HepG2 (cell line): Measurements from ENCODE around the gene CDCA5. TPM values are rescaled to one million over a fixed set of nuclear protein-coding genes. Genes with fewer than 3 reads are reported as not detected.

Experiments used
- ATAC-seq: fragments of 200-7000 bp; cut with Tn5 transposase; 3 replicates; pipeline ENCODE4 v1.9.1; 2020; ENCODE audit warnings: mild to moderate bottlenecking, moderate library complexity
- BruUV-seq: library from RNA; stranded (reverse); fragments of 400-500 nt; replicated peaks from 2 replicates; lab custom pipeline; 2021; lab: Mats Ljungman, UMichigan
- CTCF ChIA-PET: fragments of 300-600 bp; formaldehyde crosslinking; extraction: SDS; loops from one replicate; lab custom pipeline; 2021; ENCODE audit warnings: low total read pairs, inconsistent platforms, low intra/inter-chr PET ratio; lab: Yijun Ruan, JAX
- POLR2A ChIA-PET: fragments of 350-600 bp; sonication (Branson Sonifier 250); formaldehyde crosslinking; loops from one replicate; lab custom pipeline; 2020; ENCODE audit warnings: antibody characterized with exemption, inconsistent platforms; lab: Yijun Ruan, JAX
- DNase-seq: peaks from one replicate; pipeline ENCODE4 v3.0.0-alpha.2; 2015; ENCODE audit warnings: low spot score
- FAIRE-seq: peaks from 3 replicates; lab custom pipeline; 2011; peaks lifted over from hg19 to GRCh38; lab: Jason Lieb, UNC
- H2AFZ ChIP-seq: one replicate; pipeline ENCODE4 v1.6.1; 2011; ENCODE audit warnings: low read length, inconsistent platforms
- H3K27ac ChIP-seq: fragments of 300-600 bp; 3 replicates; pipeline ENCODE4 v1.8.0; 2011; ENCODE audit warnings: mixed run types, mild to moderate bottlenecking, mixed read lengths, low read length, inconsistent platforms; ENCODE audit not compliant: insufficient read depth; ENCODE audit errors: extremely low read length
- H3K27me3 ChIP-seq, 2 experiments: fragments of 200-600 bp in 1 of 2; 2 replicates in 1 of 2; 3 replicates in 1 of 2; pipeline versions ENCODE4 v1.6.0 to v1.8.0; 2011; ENCODE audit warnings: low read length in 2 of 2, mild to moderate bottlenecking in 2 of 2, moderate library complexity in 2 of 2, inconsistent platforms in 1 of 2; ENCODE audit not compliant: insufficient read depth in 2 of 2, control insufficient read depth in 1 of 2
- H3K36me3 ChIP-seq, 2 experiments: fragments of 200-600 bp in 1 of 2; replicated peaks in 1 of 2; 2 replicates in 1 of 2; 3 replicates in 1 of 2; pipeline versions ENCODE4 v1.5.1 to v1.8.0; 2011; ENCODE audit warnings: low read length in 2 of 2, inconsistent platforms in 1 of 2; ENCODE audit not compliant: insufficient read depth in 2 of 2, control insufficient read depth in 1 of 2
- H3K4me1 ChIP-seq: 2 replicates; pipeline ENCODE4 v1.5.1; 2012; ENCODE audit warnings: low read length, inconsistent platforms; ENCODE audit not compliant: insufficient read depth
- H3K4me2 ChIP-seq: 2 replicates; pipeline ENCODE4 v1.6.0; 2011; ENCODE audit warnings: low read depth, low read length, inconsistent platforms
- H3K4me3 ChIP-seq, 3 experiments: fragments of 200-600 bp in 1 of 3; sonication (generic), shearing (Covaris generic) in 1 of 3; replicated peaks in 1 of 3; 2 replicates each; pipeline ENCODE4 v1.5.1; 2011 to 2016; ENCODE audit warnings: low read length in 3 of 3, inconsistent platforms in 2 of 3, low read depth in 2 of 3, mild to moderate bottlenecking in 2 of 3, control low read depth in 1 of 3, mixed read lengths in 1 of 3; ENCODE audit not compliant: insufficient read depth in 1 of 3
- H3K79me2 ChIP-seq: one replicate; pipeline ENCODE4 v1.6.1; 2011; ENCODE audit warnings: low read length, inconsistent platforms; ENCODE audit not compliant: insufficient read depth
- H3K9ac ChIP-seq: 2 replicates; pipeline ENCODE4 v1.6.0; 2011; ENCODE audit warnings: mild to moderate bottlenecking, low read depth, low read length, inconsistent platforms; ENCODE audit not compliant: insufficient read depth
- H3K9me3 ChIP-seq: 2 replicates; pipeline ENCODE4 v1.5.1; 2012; ENCODE audit warnings: mild to moderate bottlenecking, low read length
- H4K20me1 ChIP-seq: 2 replicates; pipeline ENCODE4 v1.6.0; 2011; ENCODE audit warnings: inconsistent platforms, mild to moderate bottlenecking, low read length, moderate library complexity; ENCODE audit not compliant: insufficient read depth
- PHF8 ChIP-seq: sonication (generic); formaldehyde crosslinking; IDR thresholded peaks from 2 replicates; pipeline ENCODE4 v1.5.0; 2020; ENCODE audit warnings: missing genetic modification reagents
- ZMYM3 ChIP-seq: sonication (generic); formaldehyde crosslinking; IDR thresholded peaks from 2 replicates; pipeline ENCODE4 v1.5.1; 2020; ENCODE audit warnings: mild to moderate bottlenecking, missing genetic modification reagents
- ZNF274 ChIP-seq: sonication (generic); formaldehyde crosslinking; IDR thresholded peaks from 2 replicates; pipeline ENCODE4 v1.5.1; 2020; ENCODE audit warnings: mild to moderate bottlenecking, missing genetic modification reagents
- ZNF3 ChIP-seq: IDR thresholded peaks from 2 replicates; pipeline ENCODE4 v1.7.0; 2017; ENCODE audit warnings: inconsistent platforms
- ZNF496 ChIP-seq: sonication (generic); formaldehyde crosslinking; IDR thresholded peaks from 2 replicates; pipeline ENCODE4 v1.8.1; 2023; ENCODE audit warnings: mild to moderate bottlenecking, moderate library complexity, missing genetic modification reagents; ENCODE audit not compliant: insufficient replicate concordance
- ZNF768 ChIP-seq: sonication (generic); formaldehyde crosslinking; IDR thresholded peaks from 2 replicates; pipeline ENCODE4 v1.4.0; 2020; ENCODE audit warnings: missing genetic modification reagents
- WGBS: methylation state at CpG from one replicate; pipeline ENCODE4 v1.1.6; 2017; ENCODE audit warnings: low lambda C conversion rate; 5-methylcytosine and 5-hydroxymethylcytosine counted together
- in situ Hi-C: cut with HindIII; loops from 2 replicates; pipeline ENCODE4 v1.10.0; 2017; ENCODE audit warnings: low pct_unique_long_range_greater_than_20kb; ENCODE audit not compliant: extremely low pct_ligation_motif_present
- intact Hi-C: fragments of 100-400 bp; cut with micrococcal nuclease; formaldehyde crosslinking; loops from one replicate; pipeline ENCODE4 v1.10.0; 2022; ENCODE audit not compliant: unreplicated experiment
- polyA plus RNA-seq, 8 experiments: library from polyadenylated mRNA; depleted of rRNA in 3 of 8; stranded (reverse) in 7 of 8; unstranded in 1 of 8; fragments of >200 nt; fragmentation: Illumina TruSeq in 4 of 8; extraction: Trizol in 4 of 8; gene quantifications; 2 replicates each; pipeline versions ENCODE4 v1.2.1 to v1.2.3, GENCODE V29; 2011 to 2016; ENCODE audit warnings: low read depth in 4 of 8, missing spikeins in 1 of 8, mixed read lengths in 1 of 8; ENCODE audit not compliant: insufficient read depth in 1 of 8
- total RNA-seq, 5 experiments: library from RNA; depleted of rRNA; stranded (reverse); fragments of >200 nt; fragmentation: Illumina TruSeq; extraction: Trizol; gene quantifications; 2 replicates each; pipeline ENCODE4 v1.2.3, GENCODE V29; 2016; ENCODE audit warnings: low read depth in 1 of 5
- TF ChIP-seq, protein P1 (sequence below): sonication (generic); formaldehyde crosslinking; IDR thresholded peaks from 2 replicates; pipeline ENCODE4 v1.4.0; 2020; ENCODE audit warnings: mild to moderate bottlenecking, missing genetic modification reagents

CDCA5 gene
- total and polyA plus RNA-seq, 2 of the 13 experiments (the other 11 are each of a cell fraction or from before 2014, with no cell fraction given) = 13.5 to 50.6 TPM

GRCh38 chr11:65057526-65057925, 26.3 kb downstream of the CDCA5 start:
- Histone ChIP-seq H3K4me3 (peak overlapping the region; percentile 32 to 75 (median 57); a peak in 5 of 6 replicates), H3K4me1 (peaks cover 58% of the 10 kb centered on the region), H3K9ac (peak overlapping the region; percentile 42), H3K4me2 (peak overlapping the region; percentile 82), H3K36me3 (no peaks in the 10 kb centered on the region), H3K27ac (peak overlapping the region; percentile 24), H3K9me3 (no peaks in the 10 kb centered on the region), H2AFZ (no peak overlapping the region), H4K20me1 (no peaks in the 10 kb centered on the region), H3K79me2 (no peaks in the 10 kb centered on the region), H3K27me3 (no peaks in the 10 kb centered on the region)
- ATAC-seq (no peak), DNase-seq (no peak), FAIRE-seq (no peak)
- TF ChIP-seq PHF8 (0 out of 2 replicates have a peak, but pooled peaks have one; percentile 3), ZNF274 (CRISPR knock-in tag) (no peak), ZNF3 (CRISPR knock-in tag) (peak; percentile 92)
- in situ Hi-C loops (no loop called here), intact Hi-C loops (no loop called here)
- ChIA-PET CTCF (no interaction called here), POLR2A (interaction anchor here (0.6 to 4.1 kb wide), 6 partner anchors 11 to 113 kb away, joined by 3 to 39 read pairs (median 4); partner anchors contain the start of genes SAC3D1 and SPDYC)
- 84% methylated on average over 7 of the region's 7 CpGs for WGBS
- no TSS peak for BruUV-seq

GRCh38 chr11:65056999-65057398, 26.8 kb downstream of the CDCA5 start:
- Histone ChIP-seq H2AFZ (no peak overlapping the region), H3K79me2 (no peaks in the 10 kb centered on the region), H3K27ac (no peak overlapping the region), H3K27me3 (no peaks in the 10 kb centered on the region), H3K9ac (no peak overlapping the region), H3K9me3 (no peaks in the 10 kb centered on the region), H3K4me1 (peaks cover 58% of the 10 kb centered on the region), H3K36me3 (no peaks in the 10 kb centered on the region), H3K4me3 (no peak overlapping the region), H3K4me2 (peak overlapping the region; percentile 82), H4K20me1 (no peaks in the 10 kb centered on the region)
- no peak for ATAC-seq
- intact Hi-C loops = no loop called here
- in situ Hi-C loops = no loop called here
- CTCF ChIA-PET = no interaction called here
- TF ChIP-seq ZNF496 = no peak
- TF ChIP-seq, protein P1, sequence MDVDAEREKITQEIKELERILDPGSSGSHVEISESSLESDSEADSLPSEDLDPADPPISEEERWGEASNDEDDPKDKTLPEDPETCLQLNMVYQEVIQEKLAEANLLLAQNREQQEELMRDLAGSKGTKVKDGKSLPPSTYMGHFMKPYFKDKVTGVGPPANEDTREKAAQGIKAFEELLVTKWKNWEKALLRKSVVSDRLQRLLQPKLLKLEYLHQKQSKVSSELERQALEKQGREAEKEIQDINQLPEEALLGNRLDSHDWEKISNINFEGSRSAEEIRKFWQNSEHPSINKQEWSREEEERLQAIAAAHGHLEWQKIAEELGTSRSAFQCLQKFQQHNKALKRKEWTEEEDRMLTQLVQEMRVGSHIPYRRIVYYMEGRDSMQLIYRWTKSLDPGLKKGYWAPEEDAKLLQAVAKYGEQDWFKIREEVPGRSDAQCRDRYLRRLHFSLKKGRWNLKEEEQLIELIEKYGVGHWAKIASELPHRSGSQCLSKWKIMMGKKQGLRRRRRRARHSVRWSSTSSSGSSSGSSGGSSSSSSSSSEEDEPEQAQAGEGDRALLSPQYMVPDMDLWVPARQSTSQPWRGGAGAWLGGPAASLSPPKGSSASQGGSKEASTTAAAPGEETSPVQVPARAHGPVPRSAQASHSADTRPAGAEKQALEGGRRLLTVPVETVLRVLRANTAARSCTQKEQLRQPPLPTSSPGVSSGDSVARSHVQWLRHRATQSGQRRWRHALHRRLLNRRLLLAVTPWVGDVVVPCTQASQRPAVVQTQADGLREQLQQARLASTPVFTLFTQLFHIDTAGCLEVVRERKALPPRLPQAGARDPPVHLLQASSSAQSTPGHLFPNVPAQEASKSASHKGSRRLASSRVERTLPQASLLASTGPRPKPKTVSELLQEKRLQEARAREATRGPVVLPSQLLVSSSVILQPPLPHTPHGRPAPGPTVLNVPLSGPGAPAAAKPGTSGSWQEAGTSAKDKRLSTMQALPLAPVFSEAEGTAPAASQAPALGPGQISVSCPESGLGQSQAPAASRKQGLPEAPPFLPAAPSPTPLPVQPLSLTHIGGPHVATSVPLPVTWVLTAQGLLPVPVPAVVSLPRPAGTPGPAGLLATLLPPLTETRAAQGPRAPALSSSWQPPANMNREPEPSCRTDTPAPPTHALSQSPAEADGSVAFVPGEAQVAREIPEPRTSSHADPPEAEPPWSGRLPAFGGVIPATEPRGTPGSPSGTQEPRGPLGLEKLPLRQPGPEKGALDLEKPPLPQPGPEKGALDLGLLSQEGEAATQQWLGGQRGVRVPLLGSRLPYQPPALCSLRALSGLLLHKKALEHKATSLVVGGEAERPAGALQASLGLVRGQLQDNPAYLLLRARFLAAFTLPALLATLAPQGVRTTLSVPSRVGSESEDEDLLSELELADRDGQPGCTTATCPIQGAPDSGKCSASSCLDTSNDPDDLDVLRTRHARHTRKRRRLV = no peak
- TF ChIP-seq PHF8 = 0 out of 2 replicates have a peak, but pooled peaks have one; percentile 2
- peak; percentile 64; the same call in 1 of the 2 replicates for TF ChIP-seq ZMYM3 (CRISPR knock-in tag)
- peak; percentile 97 for TF ChIP-seq ZNF768 (CRISPR knock-in tag)
- POLR2A ChIA-PET = interaction anchor here (0.8 to 4.1 kb wide), 2 partner anchors 15 to 33 kb away, joined by 3 to 39 read pairs; partner anchors contain the start of gene SAC3D1
- no peak for DNase-seq
- BruUV-seq = no TSS peak
- no peak for FAIRE-seq
- WGBS = 90% methylated on average over 5 of the region's 6 CpGs
